Cardiac atrium fibroblast (primary cell): ENCODE measurements around the gene DDX42. TPM values are rescaled to one million over a fixed set of nuclear protein-coding genes. Genes with fewer than 3 reads are reported as not detected.

Experiments
- total RNA-seq: library from RNA; depleted of rRNA; stranded (reverse); fragments of >200 nt; gene quantifications from 2 replicates; pipeline ENCODE4 v1.2.3, GENCODE V29; 2015

Gene DDX42, protein sequence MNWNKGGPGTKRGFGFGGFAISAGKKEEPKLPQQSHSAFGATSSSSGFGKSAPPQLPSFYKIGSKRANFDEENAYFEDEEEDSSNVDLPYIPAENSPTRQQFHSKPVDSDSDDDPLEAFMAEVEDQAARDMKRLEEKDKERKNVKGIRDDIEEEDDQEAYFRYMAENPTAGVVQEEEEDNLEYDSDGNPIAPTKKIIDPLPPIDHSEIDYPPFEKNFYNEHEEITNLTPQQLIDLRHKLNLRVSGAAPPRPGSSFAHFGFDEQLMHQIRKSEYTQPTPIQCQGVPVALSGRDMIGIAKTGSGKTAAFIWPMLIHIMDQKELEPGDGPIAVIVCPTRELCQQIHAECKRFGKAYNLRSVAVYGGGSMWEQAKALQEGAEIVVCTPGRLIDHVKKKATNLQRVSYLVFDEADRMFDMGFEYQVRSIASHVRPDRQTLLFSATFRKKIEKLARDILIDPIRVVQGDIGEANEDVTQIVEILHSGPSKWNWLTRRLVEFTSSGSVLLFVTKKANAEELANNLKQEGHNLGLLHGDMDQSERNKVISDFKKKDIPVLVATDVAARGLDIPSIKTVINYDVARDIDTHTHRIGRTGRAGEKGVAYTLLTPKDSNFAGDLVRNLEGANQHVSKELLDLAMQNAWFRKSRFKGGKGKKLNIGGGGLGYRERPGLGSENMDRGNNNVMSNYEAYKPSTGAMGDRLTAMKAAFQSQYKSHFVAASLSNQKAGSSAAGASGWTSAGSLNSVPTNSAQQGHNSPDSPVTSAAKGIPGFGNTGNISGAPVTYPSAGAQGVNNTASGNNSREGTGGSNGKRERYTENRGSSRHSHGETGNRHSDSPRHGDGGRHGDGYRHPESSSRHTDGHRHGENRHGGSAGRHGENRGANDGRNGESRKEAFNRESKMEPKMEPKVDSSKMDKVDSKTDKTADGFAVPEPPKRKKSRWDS
- total RNA-seq: 23.5 and 37.4 TPM in 2 replicates

DNA sequence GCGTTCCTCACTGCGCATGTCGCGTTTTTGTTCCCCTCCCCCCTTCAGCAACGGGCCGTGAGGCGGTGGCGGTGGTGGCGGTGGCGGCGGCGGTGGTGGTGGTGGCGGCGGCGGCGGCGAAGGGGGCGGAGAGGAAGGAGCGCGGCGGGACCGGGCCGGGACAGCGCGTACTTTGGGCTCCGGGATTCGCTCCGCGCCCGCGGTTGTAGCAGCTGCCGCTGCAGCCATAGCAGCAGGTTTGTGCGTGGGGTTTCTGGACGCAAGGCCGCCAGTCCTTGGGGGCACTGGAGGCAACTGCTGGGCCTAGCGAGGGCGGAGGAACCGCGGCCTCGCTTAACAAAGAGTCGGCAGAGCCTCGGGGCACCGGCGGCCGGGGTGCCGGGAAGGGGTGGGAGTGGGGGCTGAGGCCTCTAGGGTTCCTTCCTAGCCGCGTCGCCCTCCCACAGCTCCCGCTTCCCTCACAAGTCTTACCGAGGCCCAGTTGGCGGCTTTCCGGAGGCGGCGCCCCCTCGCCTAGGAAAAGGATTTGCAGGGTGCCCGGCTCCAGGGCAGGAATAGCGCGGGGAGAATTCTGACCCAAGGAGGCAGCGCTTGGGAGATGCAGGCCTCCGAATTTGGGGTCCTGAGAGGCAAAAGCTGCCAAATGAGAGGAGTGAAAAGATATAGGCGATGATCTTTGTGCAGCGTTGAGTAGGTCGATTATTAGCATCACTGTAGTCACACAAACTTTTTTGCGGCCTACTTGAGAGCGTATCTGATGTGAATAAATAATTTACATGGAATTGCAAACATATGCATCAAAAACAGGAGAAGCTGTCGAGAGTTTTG, at the start of gene DDX42:
TSS of gene DDX42 (plus strand) at position 30 of the 828 bp plus-strand sequence. CDS start 12,880 bp downstream, outside the sequence.

DNA sequence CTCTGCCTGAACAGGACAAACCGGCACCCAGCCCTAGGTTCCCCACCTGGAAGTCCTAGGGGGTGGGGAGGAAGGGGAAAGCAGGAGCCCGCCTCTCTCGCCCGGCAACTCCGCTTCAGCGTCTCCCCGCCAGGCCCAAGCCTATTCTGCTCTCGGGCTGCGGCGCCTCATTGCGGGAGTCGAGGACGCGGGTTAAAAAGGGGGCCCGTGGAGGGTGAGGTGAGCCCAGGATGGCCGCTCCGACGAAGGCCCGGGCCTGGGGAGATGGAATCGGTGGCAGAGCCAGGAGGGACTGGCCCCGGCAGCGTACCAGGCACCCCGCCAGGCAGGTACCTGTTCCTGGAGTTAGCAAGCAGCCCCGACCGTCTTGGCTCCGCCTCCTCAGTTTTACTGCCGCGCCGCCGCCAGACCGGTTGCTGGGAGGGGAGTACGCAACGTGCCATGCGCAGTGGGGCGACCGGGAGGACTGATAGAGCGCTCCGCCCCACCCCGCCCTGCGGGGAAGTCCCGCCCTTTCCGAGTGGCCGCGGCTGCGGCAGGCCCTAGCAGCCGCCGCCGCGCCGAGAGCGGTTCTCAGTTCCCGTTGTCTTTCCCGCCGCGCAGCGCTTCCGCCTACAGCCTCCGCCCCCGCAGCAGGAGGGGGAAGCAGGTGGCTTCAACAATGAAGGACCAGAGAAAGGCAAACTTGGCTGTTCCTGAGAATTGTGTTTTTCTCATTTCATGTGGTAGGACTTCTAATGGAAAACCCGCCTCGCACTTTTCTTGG, 32.4 kb upstream of the DDX42 start, which contains the start of gene STRADA:
TSS of gene STRADA (minus strand) at position 392 of the 766 bp plus-strand sequence. CDS start 13,430 bp downstream, outside the sequence.

DNA sequence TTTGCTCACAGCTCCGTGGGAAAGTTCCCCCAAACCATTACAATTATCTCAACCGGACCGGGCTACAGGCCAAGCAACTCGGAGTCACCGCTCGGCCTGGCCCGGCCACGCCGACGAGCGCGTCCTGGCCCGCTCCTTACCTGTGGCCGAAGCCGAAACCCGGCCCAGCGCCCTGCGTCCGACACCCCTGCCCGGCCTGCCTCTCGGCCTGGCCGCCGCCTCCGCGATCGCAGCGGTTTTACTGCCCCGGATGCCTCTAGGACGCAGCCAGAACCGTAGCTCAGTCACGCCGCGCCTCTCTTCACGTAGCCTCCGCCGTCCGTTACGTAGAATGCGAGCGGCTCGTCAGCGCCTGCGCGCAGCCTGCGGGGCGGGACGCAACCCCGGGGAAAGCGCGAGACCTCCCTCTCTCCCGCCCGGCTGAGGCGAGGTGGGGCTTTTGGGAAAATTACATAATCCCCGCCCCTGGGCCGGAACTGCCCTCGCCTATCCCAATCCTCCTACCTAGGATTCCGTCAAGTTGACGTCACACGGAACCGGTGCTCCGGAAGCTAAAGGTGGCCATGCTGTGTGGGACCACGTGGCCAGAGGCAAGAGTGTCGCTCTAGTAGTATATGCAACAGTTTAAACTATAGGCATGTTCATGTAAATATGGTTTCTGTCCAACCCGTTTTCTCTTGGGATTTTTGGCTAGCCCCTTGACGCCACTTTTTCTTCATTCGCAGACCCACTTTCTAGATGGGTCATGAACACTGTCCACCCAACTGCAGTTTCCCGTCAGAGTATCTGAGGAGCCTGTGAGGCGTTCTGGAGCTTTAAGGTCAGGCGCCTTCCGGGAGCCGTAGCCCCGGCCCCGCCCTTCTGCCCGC, 464 bp upstream of the DDX42 start, which contains the start of gene CCDC47:
TSS of gene CCDC47 (minus strand) at position 326 of the 869 bp plus-strand sequence. CDS start 7,422 bp downstream, outside the sequence.

DNA sequence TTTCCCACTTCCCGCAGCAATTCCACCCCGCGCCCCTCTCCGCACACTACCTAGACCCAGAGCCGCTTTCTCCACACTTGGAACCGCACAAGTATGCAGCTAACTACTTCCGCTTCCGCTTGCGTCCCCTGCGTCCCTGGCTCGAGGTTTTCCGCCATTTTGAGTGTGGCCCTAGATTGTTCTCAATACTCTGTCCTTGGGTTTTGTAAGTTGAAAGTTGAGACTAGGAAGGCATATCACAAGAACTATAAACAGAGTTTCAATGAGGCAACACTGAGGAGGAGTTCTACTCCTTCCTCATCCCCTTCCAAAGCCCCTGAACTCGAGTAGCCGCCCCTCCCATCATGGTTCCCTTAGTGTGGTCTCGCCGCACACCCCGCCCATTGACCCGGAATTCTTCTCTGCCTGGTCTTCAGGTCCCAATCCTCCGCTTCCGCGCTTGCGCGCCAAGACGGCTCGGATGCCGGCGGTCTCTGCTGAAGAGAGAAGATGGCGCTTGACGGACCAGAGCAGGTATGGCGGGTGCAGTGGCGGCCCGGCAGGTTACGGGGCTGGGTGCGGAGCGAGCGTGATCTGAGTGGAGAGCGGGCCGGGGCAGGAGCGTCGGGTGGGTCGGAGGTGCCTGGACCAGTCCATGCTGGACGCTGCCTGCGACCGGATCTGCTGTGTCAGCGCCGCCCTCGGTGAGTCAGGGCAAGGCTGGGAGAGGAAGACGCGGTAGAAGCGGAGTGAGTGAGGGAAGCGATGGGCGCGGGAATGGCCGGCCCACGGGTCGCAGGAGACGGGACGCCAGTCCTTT, 53.2 kb downstream of the DDX42 start, which contains the start of the genes FTSJ3 and PSMC5:
TSS of gene FTSJ3 (minus strand) at position 662 of the 799 bp plus-strand sequence. CDS start 761 bp downstream, outside the sequence.
TSS of gene PSMC5 (plus strand) at position 430 of the 799 bp plus-strand sequence. CDS start at position 490, 60 bp downstream.

DNA sequence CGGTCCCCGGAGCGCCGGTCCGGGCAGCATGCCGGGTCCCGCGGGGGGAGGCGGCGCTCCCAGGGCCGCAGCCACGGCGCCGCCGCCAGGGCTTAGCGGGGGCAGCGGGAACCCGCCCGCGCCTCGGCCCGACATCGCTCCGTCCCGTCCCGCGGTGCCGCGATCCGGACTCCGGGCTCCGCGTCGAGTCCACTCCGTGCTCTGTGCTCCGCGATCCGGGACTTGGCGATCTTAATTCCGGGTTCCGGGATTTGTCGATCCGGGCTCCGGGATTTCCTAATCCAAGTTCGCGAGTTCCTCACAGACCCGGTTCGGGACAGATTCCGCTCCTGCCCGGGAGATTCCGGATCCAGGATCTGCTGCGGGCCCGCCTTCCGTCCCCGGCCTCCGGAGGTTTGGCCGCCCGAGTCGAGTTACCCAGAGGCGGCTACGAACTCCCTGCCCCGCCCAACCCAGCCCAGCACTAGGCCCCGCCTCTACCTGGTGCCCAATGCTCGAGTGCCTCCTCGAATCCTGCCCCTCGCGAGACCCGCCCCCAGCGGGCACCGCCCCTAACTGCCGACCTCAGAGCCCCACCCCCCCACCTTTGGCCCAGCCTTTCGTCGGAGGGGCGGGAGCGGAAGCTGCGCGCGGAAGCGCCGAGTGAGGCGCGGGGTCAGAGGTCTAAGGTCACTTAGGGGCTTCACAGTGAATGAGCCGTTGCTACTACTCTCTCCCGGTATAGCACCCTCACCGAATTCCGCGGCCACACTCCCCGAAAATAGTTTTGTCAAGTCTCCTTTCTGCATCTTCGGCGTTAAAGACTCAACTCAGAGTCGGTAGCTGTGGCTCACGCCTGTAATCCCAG, 68.8 kb downstream of the DDX42 start, which contains the start of gene SMARCD2:
TSS of gene SMARCD2 (minus strand) at position 146 of the 847 bp plus-strand sequence. CDS start at position 135, 11 bp downstream.

Other genes starting within 250 kb of the DDX42 start
- 28.3 and 31.6 TPM in 2 replicates for gene DCAF7, start 223.7 kb upstream of the DDX42 start, total RNA-seq
- gene TACO1, start 173.3 kb upstream of the DDX42 start, total RNA-seq: 11.0 and 13.0 TPM in 2 replicates
- gene MAP3K3, start 151.8 kb upstream of the DDX42 start, total RNA-seq: 19.9 and 23.3 TPM in 2 replicates
- gene LIMD2, start 74.0 kb upstream of the DDX42 start, total RNA-seq: 9.7 and 27.4 TPM in 2 replicates
- gene STRADA, start 32.4 kb upstream of the DDX42 start, total RNA-seq: 15.9 and 20.9 TPM in 2 replicates
- 31.4 and 45.4 TPM in 2 replicates for gene CCDC47, start 573 bp upstream of the DDX42 start, total RNA-seq
- 50.9 and 65.0 TPM in 2 replicates for gene PSMC5, start 53.3 kb downstream of the DDX42 start, total RNA-seq
- 22.7 and 39.5 TPM in 2 replicates for gene FTSJ3, start 53.5 kb downstream of the DDX42 start, total RNA-seq
- 124 and 126 TPM in 2 replicates for gene SMARCD2, start 68.5 kb downstream of the DDX42 start, total RNA-seq
- gene CSH2, start 99.5 kb downstream of the DDX42 start, total RNA-seq: not detected in 2 replicates
- not detected in 2 replicates for gene GH2, start 107.8 kb downstream of the DDX42 start, total RNA-seq
- gene CSH1, start 122.4 kb downstream of the DDX42 start, total RNA-seq: not detected in 2 replicates
- not detected in 2 replicates for gene CSHL1, start 137.1 kb downstream of the DDX42 start, total RNA-seq
- gene GH1, start 144.7 kb downstream of the DDX42 start, total RNA-seq: not detected in 2 replicates
- gene CD79B, start 158.2 kb downstream of the DDX42 start, total RNA-seq: not detected in 2 replicates
- under 0.01 TPM in 1 of 2 replicates, not detected in the other for gene SCN4A, start 198.7 kb downstream of the DDX42 start, total RNA-seq
- gene PRR29, start 224.2 kb downstream of the DDX42 start, total RNA-seq: 0.16 and 0.18 TPM in 2 replicates
- gene ICAM2, start 246.5 kb downstream of the DDX42 start, total RNA-seq: 6.9 and 31.8 TPM in 2 replicates